Heart left ventricle (tissue), 13 donors: ENCODE results near the gene OR2A14.

Experiments
- CTCF ChIP-seq, 12 donors: fragments of 200-600 bp; sonication (generic) in 4 of 12; IDR thresholded peaks; one replicate each; pipeline versions ENCODE4 v1.5.0 to v1.8.0; 2018 to 2022; ENCODE audit warnings: antibody characterized with exemption in 12 of 12, mild to moderate bottlenecking in 5 of 12
- POLR2A ChIP-seq, 2 donors: fragments of 450-650 bp; IDR thresholded peaks; one replicate each; pipeline ENCODE4 v1.6.1; 2017; ENCODE audit warnings: antibody characterized with exemption in 2 of 2, mild to moderate bottlenecking in 2 of 2, moderate library complexity in 2 of 2
- donor health status: ischemic (EF 13 %, LVEDD 7.1; RV severe dilation, severe dysfunction).
- donor health status: DM: no; HTN: yes; CAD: no.
- donor health status: DM: no; HTN: no; CAD: no.
- donor health status: ischemic (EF 25% LVEDD 6.9; RV normal size, moderate dysfunction).
- donor health status: ischemic (EF 25% LVEDD 5.7; RV mildly dilated, moderate dysfunction).
- donor health status: ischemic (EF 35%, LVEDD 5.7; RV mildly dilated, moderate dysfunction).
- donor health status: nonischemic (EF 11% LVEDD 7.7; RV severe dilation, severe dysfunction).
- donor health status: DM: yes; HTN: yes; CAD: no.
- donor health status: PGD.
- donor health status: ischemic (EF 29% LVEDD 5.4; RV normal size, mild dysfunction).
- donor health status: nonischemic (EF 23%, LVEDD 6.1; RV moderate dilation, normal function).

GRCh38 chr7:144127714-144128334 is 4.8 kb downstream of the OR2A14 start:
- peak; percentile 65 to 85 (median 76) for TF ChIP-seq CTCF (IDR thresholded peaks at IDR 0.05)
- no peak for TF ChIP-seq POLR2A (IDR thresholded peaks at IDR 0.05)
